Prostate gland (tissue), 2 donors: Measurements from ENCODE around the gene PNMA8C.

Experiments
- POLR2A ChIP-seq: fragments of 450-650 bp; IDR thresholded peaks from one replicate; pipeline ENCODE4 v1.6.1; 2016; ENCODE audit warnings: antibody characterized with exemption, mild to moderate bottlenecking
- TF ChIP-seq, protein P1 (sequence below), 4 experiments: fragments of 200-600 bp in 2 of 4; fragments of 450-650 bp in 2 of 4; sonication (generic) in 2 of 4; IDR thresholded peaks; 1 replicate in 3 of 4; 2 replicates in 1 of 4; pipeline ENCODE4 v1.5.1; 2016 to 2019; ENCODE audit warnings: antibody characterized with exemption in 4 of 4, mild to moderate bottlenecking in 2 of 4, moderate library complexity in 2 of 4

DNA sequence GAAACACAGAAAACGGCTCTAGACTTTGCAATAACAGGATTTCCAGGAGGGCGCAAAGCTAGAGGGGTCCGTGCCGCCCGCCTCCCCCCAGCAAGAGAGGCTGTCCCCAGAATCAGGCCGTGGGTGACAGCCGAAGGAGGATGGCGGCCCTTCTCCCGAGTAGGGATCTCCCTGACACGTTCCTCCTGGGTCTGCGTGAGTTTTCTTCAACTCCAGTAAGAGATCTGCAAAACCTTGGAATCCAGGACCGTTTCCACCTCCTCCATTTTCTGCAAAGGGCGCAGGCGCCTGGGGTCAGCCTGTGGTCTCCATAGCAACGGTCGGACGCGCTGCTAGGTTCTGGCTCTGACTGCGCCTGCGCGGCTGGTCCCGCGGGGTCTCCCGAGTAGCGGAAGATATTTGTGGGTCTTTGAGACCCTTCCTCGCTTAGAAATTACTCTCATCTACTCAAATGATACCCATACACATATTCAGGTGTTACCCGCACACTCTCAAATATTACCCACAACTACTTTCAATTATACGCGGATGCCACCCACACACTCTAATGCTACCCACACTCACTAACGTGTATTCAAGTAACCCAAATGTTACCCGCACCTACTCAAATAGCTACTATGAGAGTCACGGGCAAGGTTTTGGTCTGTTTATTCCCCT is 2.1 kb downstream of the PNMA8C start:
- TF ChIP-seq, protein P1, sequence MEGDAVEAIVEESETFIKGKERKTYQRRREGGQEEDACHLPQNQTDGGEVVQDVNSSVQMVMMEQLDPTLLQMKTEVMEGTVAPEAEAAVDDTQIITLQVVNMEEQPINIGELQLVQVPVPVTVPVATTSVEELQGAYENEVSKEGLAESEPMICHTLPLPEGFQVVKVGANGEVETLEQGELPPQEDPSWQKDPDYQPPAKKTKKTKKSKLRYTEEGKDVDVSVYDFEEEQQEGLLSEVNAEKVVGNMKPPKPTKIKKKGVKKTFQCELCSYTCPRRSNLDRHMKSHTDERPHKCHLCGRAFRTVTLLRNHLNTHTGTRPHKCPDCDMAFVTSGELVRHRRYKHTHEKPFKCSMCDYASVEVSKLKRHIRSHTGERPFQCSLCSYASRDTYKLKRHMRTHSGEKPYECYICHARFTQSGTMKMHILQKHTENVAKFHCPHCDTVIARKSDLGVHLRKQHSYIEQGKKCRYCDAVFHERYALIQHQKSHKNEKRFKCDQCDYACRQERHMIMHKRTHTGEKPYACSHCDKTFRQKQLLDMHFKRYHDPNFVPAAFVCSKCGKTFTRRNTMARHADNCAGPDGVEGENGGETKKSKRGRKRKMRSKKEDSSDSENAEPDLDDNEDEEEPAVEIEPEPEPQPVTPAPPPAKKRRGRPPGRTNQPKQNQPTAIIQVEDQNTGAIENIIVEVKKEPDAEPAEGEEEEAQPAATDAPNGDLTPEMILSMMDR (IDR thresholded peaks at IDR 0.05): no peak
- TF ChIP-seq POLR2A: no peak
